KMS-11 (cell line): ENCODE measurements around the gene ENOX1.

ENCODE experiments used
- H2AFZ ChIP-seq: fragments of 200-600 bp; sonication (generic); 2 replicates; pipeline ENCODE4 v1.6.1; 2016; ENCODE audit warnings: antibody characterized with exemption, mixed run types, low read depth
- H3K27ac ChIP-seq: fragments of 200-600 bp; sonication (generic); 2 replicates; pipeline ENCODE4 v1.6.1; 2016; ENCODE audit warnings: mild to moderate bottlenecking, mixed run types
- H3K27me3 ChIP-seq: fragments of 200-600 bp; sonication (generic); 2 replicates; pipeline ENCODE4 v1.6.1; 2017; ENCODE audit warnings: mild to moderate bottlenecking, low read depth, mixed run types, moderate library complexity; ENCODE audit not compliant: insufficient read depth
- H3K36me3 ChIP-seq: fragments of 200-600 bp; sonication (generic); 2 replicates; pipeline ENCODE4 v1.6.1; 2017; ENCODE audit warnings: mild to moderate bottlenecking, mixed run types; ENCODE audit not compliant: insufficient read depth
- H3K4me1 ChIP-seq: fragments of 200-600 bp; sonication (generic); 2 replicates; pipeline ENCODE4 v1.6.1; 2016; ENCODE audit warnings: mild to moderate bottlenecking, low read depth, mixed run types; ENCODE audit not compliant: poor library complexity, severe bottlenecking
- H3K4me2 ChIP-seq: fragments of 200-600 bp; sonication (generic); 2 replicates; pipeline ENCODE4 v1.7.0; 2016; ENCODE audit warnings: mild to moderate bottlenecking, mixed run types
- H3K4me3 ChIP-seq: fragments of 200-600 bp; sonication (generic); IDR thresholded peaks from 2 replicates; pipeline ENCODE4 v1.6.1; 2017; ENCODE audit warnings: low read depth, low read length, mixed read lengths; ENCODE audit not compliant: insufficient read depth
- H3K79me2 ChIP-seq: fragments of 200-600 bp; sonication (generic); 2 replicates; pipeline ENCODE4 v1.6.1; 2016; ENCODE audit warnings: low read depth, mixed run types; ENCODE audit not compliant: insufficient read depth
- H3K9ac ChIP-seq: fragments of 200-600 bp; sonication (generic); 2 replicates; pipeline ENCODE4 v1.6.1; 2016; ENCODE audit warnings: mild to moderate bottlenecking, mixed run types
- H4K20me1 ChIP-seq: fragments of 200-600 bp; sonication (generic); 2 replicates; pipeline ENCODE4 v1.6.1; 2016; ENCODE audit warnings: mild to moderate bottlenecking, mixed run types; ENCODE audit not compliant: insufficient read depth
- TF ChIP-seq, protein P1 (sequence below): fragments of 200-600 bp; sonication (generic); conservative IDR thresholded peaks from 2 replicates; pipeline ENCODE4 v1.6.1; 2017; ENCODE audit warnings: low read depth, mild to moderate bottlenecking, antibody characterized with exemption, low read length, moderate library complexity, mixed read lengths

Gene ENOX1

DNA sequence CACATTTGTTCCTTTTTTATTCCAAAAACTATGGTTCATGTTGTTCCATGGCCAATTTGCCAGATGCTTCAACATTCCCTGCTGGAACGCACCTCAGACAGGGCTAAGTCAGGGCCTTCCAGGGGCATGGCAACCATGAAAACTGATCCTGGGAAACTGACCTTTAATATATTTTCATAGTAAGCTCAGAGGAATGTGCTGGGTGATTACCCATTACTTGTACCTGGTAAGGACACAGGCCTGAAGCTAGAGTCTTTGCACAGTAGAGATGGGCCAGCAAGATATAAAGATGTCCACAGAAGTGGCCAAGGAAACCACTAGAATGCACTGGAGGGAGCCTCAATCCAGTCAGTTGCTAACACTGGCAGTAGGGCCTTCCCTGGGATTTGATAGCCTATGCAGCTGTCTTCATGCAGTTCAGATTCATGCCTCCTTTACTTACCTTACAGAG, 353.1 kb downstream of the ENOX1 start:
- no peak overlapping the region for H3K4me2 ChIP-seq
- H3K4me1 ChIP-seq = no peaks in the 10 kb centered on the region
- H3K36me3 ChIP-seq = no peaks in the 10 kb centered on the region
- no peak overlapping the region for H3K9ac ChIP-seq
- TF ChIP-seq, protein P1, sequence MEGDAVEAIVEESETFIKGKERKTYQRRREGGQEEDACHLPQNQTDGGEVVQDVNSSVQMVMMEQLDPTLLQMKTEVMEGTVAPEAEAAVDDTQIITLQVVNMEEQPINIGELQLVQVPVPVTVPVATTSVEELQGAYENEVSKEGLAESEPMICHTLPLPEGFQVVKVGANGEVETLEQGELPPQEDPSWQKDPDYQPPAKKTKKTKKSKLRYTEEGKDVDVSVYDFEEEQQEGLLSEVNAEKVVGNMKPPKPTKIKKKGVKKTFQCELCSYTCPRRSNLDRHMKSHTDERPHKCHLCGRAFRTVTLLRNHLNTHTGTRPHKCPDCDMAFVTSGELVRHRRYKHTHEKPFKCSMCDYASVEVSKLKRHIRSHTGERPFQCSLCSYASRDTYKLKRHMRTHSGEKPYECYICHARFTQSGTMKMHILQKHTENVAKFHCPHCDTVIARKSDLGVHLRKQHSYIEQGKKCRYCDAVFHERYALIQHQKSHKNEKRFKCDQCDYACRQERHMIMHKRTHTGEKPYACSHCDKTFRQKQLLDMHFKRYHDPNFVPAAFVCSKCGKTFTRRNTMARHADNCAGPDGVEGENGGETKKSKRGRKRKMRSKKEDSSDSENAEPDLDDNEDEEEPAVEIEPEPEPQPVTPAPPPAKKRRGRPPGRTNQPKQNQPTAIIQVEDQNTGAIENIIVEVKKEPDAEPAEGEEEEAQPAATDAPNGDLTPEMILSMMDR = no peak
- H3K79me2 ChIP-seq = no peaks in the 10 kb centered on the region
- no peak overlapping the region for H2AFZ ChIP-seq
- no peaks in the 10 kb centered on the region for H4K20me1 ChIP-seq
- no peaks in the 10 kb centered on the region for H3K27me3 ChIP-seq
- no peak overlapping the region for H3K27ac ChIP-seq
- H3K4me3 ChIP-seq = no peak overlapping the region

DNA sequence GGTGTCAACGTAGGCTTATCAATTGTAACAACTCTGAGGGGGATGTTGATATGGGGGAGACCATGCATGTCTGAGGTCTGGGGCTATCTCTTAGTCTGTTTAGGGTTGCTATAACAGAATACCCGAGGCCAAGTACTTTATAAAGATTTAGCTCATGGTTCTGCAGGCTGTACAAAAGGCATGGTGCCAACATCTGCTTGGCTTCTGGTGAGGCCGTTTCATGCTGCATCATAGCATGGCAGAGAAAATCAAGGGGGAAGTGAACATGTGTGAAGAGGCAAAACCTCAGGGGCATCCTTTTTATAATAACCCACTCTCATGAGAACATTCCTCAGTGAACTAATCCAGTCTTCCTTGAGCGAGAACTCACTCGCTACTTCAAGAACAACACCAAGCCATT, 353.8 kb downstream of the ENOX1 start:
- H3K4me2 ChIP-seq = no peak overlapping the region
- H3K4me3 ChIP-seq = no peak overlapping the region
- no peak overlapping the region for H2AFZ ChIP-seq
- H3K9ac ChIP-seq = no peak overlapping the region
- no peaks in the 10 kb centered on the region for H3K79me2 ChIP-seq
- no peak overlapping the region for H3K27ac ChIP-seq
- no peaks in the 10 kb centered on the region for H4K20me1 ChIP-seq
- H3K4me1 ChIP-seq = peaks cover 1% of the 10 kb centered on the region
- TF ChIP-seq, protein P1 = no peak
- no peaks in the 10 kb centered on the region for H3K27me3 ChIP-seq
- no peaks in the 10 kb centered on the region for H3K36me3 ChIP-seq

DNA sequence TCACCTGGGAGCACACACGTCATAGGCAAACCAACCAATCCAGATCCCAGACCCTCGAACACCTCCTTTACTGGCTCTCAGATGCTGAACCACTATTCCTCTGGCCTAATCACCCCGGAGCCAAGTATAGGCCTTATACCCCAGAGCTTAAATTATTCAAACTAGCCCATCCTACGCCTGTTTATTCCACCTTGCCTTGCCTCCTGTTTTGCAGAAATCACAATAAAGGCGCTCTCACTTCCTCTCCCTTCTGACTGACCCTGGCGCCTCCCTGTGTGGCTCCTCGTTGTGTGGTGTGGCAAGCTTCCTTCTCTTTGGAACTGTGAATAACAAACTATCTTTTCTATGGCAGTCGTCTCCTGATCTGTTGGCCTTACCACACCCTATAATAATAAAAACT, 354.9 kb downstream of the ENOX1 start:
- H3K79me2 ChIP-seq = no peaks in the 10 kb centered on the region

DNA sequence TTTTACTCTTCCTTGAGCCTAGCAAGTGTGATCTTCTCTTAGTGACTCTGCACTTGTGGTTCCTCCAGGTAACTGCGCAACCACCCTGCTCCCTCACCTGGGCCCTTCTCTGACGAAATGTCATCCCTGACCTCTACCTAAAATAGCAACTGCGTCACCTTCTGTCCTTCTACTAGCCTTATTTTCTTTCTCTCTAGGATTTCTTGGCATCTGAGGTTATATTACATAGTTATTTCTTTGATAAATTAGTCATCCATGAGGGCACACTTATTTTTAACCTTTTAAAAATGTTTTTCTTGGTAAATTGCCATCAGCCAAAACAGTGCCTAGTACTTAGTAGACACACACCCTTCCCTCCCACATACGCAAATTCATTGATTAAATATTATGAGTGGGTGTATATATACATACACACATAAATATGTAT, 355.5 kb downstream of the ENOX1 start:
- H3K4me3 ChIP-seq = no peak overlapping the region
- H3K4me1 ChIP-seq = peaks cover 8% of the 10 kb centered on the region
- no peak overlapping the region for H3K9ac ChIP-seq
- H3K27ac ChIP-seq = no peak overlapping the region
- H2AFZ ChIP-seq = no peak overlapping the region
- H3K36me3 ChIP-seq = no peaks in the 10 kb centered on the region
- TF ChIP-seq, protein P1 = no peak
- no peaks in the 10 kb centered on the region for H4K20me1 ChIP-seq
- no peaks in the 10 kb centered on the region for H3K79me2 ChIP-seq
- H3K27me3 ChIP-seq = no peaks in the 10 kb centered on the region
- no peak overlapping the region for H3K4me2 ChIP-seq

More for the DNA sequence above, 354.9 kb downstream of the ENOX1 start:
- TF ChIP-seq, protein P1 = no peak
- Histone ChIP-seq H3K4me1 (peaks cover 8% of the 10 kb centered on the region), H3K4me2 (no peak overlapping the region), H3K4me3 (no peak overlapping the region), H2AFZ (no peak overlapping the region), H3K9ac (no peak overlapping the region), H4K20me1 (no peaks in the 10 kb centered on the region), H3K27me3 (no peaks in the 10 kb centered on the region), H3K36me3 (no peaks in the 10 kb centered on the region), H3K27ac (no peak overlapping the region)
